HG02885 (cell line): ENCODE data around the gene C21orf58.

Source experiments
- ATAC-seq: cut with Tn5 transposase; IDR thresholded peaks from one replicate; pipeline ENCODE4 v1.9.1; 2021; ENCODE audit warnings: mild to moderate bottlenecking; ENCODE audit not compliant: unreplicated experiment, poor library complexity

Gene C21orf58

GRCh38 chr21:46354518-46354917 is 30.8 kb upstream of the C21orf58 start:
- ATAC-seq = no peak

DNA sequence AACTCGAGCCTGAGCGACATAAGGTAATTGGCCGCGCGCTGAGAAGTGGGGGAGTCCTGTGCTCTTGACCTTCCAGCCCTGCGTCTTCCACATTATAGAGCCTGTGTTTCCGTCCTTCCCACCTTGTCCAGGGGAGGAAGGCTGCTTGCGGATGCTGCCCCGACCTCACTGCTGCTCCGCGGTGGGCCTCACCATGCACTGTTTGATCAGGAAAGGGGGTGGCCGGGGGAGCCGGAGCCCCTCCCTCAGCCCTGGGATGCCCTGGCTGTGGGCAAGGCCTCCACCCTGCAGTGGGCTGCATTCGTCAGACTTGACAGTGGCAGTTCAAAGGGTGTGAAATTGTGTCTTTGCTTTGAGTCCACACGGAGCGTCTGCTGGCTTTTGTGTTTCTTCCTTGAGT is 30.4 kb upstream of the C21orf58 start:
- ATAC-seq = no peak

- ATAC-seq = no peak
Observed at GRCh38 chr21:46352913-46353312, 29.2 kb upstream of the C21orf58 start.

DNA sequence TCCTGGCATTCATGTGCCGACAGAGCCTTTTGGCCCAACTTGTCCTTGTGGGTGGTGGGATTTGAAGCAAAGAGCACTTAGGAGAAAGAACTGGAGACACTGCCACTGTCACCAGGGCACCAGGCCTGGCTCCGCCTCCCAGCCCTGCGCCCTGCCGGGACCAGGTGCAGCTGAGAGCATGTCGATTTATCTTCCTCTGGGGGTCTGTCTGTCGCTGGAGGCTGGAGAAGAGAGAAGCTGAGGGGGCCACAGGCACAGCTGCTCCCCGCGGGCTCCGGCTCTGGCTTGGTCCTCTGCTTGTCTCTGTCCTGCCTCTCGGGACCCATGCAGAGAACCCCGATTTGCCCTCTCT is 28.5 kb upstream of the C21orf58 start:
- ATAC-seq = no peak

DNA sequence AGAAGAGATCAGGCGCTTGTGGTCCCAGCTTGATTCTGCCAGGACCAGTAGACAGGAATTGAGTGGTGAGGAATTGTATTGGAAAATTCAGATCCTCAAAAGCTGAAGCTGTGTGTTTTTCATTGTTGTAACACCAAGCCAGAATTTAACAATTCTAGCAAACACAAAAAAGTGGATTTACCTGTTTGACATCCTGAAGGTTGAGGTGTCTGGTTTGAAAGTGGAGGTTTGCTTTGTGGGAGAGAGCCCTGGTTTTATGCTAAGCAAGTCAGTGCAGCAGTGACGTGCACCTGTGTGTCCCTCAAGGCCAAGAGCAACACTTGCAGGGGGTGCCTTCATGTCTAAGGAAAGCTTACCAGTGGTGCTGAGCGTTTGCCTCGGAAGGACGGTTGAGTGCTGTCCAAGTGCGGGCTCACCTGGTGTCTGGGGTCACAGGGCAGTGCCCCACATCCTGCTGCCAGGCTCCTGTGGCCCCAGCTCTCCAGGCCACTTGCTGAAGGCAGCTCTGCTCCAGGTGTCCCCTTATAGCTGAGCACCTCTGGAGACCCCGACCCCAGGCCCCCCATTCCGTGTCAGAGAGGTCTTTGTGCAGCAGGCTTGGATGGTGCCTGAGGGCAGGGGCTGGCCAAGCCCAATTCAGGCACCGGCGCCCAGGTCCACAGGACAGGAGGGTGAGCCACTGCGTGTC is 27.9 kb upstream of the C21orf58 start:
- ATAC-seq = no peak

GRCh38 chr21:46350981-46351380 is 27.3 kb upstream of the C21orf58 start:
- no peak for ATAC-seq

- ATAC-seq = no peak
Observed at GRCh38 chr21:46350571-46350970, 26.9 kb upstream of the C21orf58 start.

- no peak for ATAC-seq
Observed at GRCh38 chr21:46349134-46349760, 25.6 kb upstream of the C21orf58 start.

DNA sequence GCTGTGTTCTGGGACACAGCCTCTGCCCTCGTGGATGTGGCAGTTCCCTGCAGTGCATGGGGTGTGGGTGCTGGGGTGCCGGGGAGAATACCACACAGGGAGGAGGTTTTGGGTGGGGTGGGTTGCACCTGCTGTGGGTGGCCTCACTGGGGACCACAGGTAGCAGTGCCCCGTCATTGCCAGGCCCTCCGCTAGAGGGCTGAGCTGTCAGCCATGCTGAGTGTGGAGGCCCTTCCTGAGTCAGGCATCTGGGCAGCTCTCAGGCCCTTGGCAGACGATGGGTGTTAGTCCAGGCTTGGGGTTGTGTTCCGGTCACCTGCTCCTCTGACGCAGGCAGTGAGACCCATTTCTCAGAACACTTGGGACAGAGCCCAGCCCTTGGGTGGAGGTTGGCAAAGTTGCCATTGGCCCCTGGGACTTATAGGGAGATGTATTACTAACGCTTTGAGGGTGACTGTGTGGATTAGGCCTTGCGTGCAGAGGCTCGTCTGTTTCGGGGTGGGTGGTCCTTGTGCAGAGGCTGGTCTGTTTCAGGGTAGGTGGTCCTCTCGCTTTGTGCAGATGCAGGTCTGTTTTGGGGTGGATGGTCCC is 24.2 kb upstream of the C21orf58 start:
- no peak for ATAC-seq

DNA sequence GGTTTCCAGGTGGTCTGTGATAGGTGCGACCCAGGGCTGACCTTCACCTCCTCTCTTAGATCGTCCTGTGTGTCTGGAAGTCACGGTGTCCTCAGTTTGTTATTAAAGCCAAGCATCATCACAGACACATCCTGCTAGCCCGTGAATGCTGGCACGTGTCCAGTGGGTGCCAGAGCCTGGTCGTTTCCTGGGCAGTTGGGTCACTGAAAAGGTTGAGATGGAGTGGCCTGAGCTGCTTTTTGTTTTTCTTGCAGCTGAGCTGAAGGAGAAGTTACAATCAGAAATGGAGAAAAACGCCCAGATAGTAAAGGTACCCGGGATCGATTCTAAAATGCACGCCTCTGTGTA is 23.5 kb upstream of the C21orf58 start:
- no peak for ATAC-seq

- no peak for ATAC-seq
Observed at GRCh38 chr21:46346296-46347202, 22.9 kb upstream of the C21orf58 start.

- ATAC-seq = no peak
Observed at GRCh38 chr21:46345861-46346260, 22.2 kb upstream of the C21orf58 start.

DNA sequence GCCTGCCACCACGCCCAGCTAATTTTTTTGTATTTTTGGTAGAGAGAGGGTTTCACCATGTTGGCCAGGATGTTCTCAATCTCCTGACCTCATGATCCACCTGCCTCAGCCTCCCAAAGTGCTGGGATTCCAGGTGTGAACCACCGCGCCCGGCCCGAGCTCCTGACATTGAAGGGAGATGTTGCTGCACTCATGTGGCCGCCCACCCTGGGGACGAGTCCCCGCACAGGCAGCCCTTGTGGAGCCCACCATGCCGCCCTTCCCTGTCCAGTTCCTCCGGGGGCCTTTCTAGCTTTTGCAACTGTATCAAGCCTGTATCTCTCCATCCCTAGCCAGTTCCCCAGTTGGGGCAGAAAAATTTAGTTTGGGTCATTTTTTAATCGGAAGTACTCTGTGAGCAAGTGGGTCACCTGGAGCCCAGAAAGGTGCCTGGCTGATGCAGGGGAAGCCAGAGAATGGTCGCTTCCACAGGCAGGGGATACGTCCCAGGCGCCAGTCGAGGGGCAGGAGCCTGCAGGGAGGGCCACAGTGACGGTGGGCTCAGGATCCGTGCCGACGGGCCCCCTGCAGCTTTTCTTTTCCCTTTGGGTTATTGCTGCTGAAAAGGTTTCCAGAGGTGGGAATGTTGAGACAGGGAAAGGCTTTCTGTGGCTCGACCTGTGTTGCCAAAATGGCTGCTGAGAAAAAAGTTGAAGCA is 20.7 kb upstream of the C21orf58 start:
- ATAC-seq = no peak

DNA sequence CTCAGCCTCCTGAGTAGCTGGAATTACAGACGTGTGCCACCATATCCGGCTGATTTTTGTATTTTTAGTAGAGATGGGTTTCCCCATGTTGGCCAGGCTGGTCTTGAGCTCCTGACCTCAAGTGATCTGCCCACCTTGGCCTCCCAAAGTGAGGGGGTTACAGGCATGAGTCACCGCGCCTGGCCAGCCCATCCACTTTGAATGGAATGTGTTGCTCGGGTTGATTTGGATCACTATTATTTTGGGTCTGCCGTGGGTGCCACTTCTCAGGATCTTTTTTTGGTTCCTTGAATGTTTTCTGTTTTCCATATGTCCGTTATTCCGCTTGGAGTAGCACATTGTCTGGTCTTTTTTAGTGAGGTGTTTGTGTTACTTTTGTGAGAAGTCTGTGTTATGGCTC is 17.3 kb upstream of the C21orf58 start:
- ATAC-seq = no peak

- ATAC-seq = no peak
Observed at GRCh38 chr21:46336603-46337002, 12.9 kb upstream of the C21orf58 start.

DNA sequence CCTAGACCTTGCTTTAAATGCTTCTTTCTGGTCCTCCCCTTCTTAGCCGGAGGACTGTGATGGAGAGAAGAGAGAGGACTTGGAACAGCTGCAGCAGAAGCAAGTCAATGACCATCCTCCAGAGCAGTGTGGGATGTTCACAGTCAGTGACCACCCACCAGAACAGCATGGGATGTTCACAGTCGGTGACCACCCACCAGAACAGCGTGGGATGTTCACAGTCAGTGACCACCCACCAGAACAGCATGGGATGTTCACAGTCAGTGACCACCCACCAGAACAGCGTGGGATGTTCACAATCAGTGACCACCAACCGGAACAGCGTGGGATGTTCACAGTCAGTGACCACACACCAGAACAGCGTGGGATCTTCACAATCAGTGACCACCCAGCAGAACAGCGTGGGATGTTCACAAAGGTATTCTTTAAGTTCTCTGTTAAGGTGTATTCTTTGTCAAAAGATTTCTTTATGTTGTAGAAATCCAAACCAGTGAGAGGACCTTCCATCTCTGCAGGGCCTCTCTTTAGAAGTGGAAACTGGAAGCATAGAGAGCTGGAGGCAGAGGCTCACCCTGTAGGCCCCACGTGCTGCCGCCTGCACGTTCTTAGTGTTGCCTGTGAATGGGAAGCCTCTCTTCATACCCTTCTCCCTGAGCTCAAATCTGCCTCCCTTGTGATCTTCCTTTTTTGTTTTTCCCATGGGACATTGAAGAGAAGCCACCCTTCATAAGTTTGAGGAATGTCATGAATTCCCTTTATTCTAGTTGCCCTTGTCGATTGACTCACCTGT is 10.9 kb upstream of the C21orf58 start:
- ATAC-seq = no peak

GRCh38 chr21:46329796-46330195 is 6.1 kb upstream of the C21orf58 start:
- no peak for ATAC-seq

- ATAC-seq = no peak
Observed at GRCh38 chr21:46328151-46328550, 4.5 kb upstream of the C21orf58 start.

DNA sequence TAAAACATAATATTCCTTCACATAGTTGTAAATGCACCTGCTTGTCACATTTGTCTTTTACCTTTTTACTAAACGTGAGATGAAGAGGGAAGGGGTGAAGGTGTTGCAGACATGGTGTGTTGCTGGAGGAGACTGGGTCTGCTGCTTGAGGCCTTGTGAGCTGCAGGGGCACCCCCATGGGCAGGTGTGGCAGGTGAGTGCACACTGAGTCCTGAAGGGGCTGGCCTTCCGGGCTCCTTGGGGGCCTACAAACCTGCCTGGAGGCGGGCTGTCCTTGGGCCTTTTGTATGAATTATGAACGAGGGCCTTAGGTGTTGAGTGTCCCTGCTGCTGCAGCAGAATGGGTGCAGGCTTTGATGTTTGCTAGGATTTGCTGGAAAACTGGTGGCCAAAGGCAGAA is 4.0 kb upstream of the C21orf58 start:
- ATAC-seq = no peak
